Keratinocyte (primary cell): Measurements from ENCODE around the gene ZNF382.

Experiments
- EZH2 ChIP-seq: IDR thresholded peaks from one replicate; pipeline ENCODE4 v1.6.1; 2012; ENCODE audit warnings: inconsistent platforms, mild to moderate bottlenecking, low read length, moderate library complexity
- TF ChIP-seq, protein P1 (sequence below), 3 experiments: IDR thresholded peaks in 1 of 3; conservative IDR thresholded peaks in 1 of 3; optimal IDR thresholded peaks in 1 of 3; 2 replicates in 2 of 3; 3 replicates in 1 of 3; pipeline versions ENCODE3 to v1.5.1; 2011; ENCODE audit warnings: low read length in 3 of 3, mild to moderate bottlenecking in 3 of 3, moderate library complexity in 2 of 3, control low read depth in 1 of 3, inconsistent platforms in 1 of 3; ENCODE audit not compliant: insufficient read depth in 2 of 3; ENCODE audit errors: extremely low read depth in 1 of 3

GRCh38 chr19:36679455-36679854, 74.3 kb downstream of the ZNF382 start:
- TF ChIP-seq, protein P1, sequence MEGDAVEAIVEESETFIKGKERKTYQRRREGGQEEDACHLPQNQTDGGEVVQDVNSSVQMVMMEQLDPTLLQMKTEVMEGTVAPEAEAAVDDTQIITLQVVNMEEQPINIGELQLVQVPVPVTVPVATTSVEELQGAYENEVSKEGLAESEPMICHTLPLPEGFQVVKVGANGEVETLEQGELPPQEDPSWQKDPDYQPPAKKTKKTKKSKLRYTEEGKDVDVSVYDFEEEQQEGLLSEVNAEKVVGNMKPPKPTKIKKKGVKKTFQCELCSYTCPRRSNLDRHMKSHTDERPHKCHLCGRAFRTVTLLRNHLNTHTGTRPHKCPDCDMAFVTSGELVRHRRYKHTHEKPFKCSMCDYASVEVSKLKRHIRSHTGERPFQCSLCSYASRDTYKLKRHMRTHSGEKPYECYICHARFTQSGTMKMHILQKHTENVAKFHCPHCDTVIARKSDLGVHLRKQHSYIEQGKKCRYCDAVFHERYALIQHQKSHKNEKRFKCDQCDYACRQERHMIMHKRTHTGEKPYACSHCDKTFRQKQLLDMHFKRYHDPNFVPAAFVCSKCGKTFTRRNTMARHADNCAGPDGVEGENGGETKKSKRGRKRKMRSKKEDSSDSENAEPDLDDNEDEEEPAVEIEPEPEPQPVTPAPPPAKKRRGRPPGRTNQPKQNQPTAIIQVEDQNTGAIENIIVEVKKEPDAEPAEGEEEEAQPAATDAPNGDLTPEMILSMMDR (optimal IDR thresholded peaks at IDR 0.05 in 1 of 3, IDR thresholded peaks at IDR 0.05 in 1 of 3, conservative IDR thresholded peaks at IDR 0.05 in 1 of 3; ENCODE audit: extremely low read depth in 1 of 3, insufficient read depth in 2 of 3, low read length in 3 of 3), result no peak
- no peak for TF ChIP-seq EZH2
